CD4-positive, alpha-beta memory T cell (primary cell): ENCODE measurements around the gene FAM131A. TPM values are rescaled to one million over a fixed set of nuclear protein-coding genes. Genes with fewer than 3 reads are reported as not detected.

Experiments used
- CTCF ChIA-PET: fragments of 350-600 bp; sonication (Branson Sonifier 250); formaldehyde crosslinking; loops from one replicate; lab custom pipeline; 2021; ENCODE audit warnings: inconsistent platforms; ENCODE audit not compliant: partially characterized antibody; lab: Charles Lee
- POLR2A ChIA-PET: fragments of 350-600 bp; sonication (Branson Sonifier 250); formaldehyde crosslinking; loops from one replicate; lab custom pipeline; 2021; ENCODE audit not compliant: partially characterized antibody; lab: Charles Lee
- DNase-seq, 5 donors: peaks; one replicate each; pipeline versions ENCODE4 v3.0.0 to v3.0.0-alpha.2; 2020 to 2022; ENCODE audit warnings: mixed read lengths in 1 of 5
- H3K27ac ChIP-seq: one replicate; pipeline ENCODE4 v1.7.0; 2013; ENCODE audit warnings: low read depth, low read length
- H3K27me3 ChIP-seq: 2 replicates; pipeline ENCODE4 v1.7.0; 2013; ENCODE audit warnings: mild to moderate bottlenecking, low read length, moderate library complexity; ENCODE audit not compliant: insufficient read depth
- H3K36me3 ChIP-seq: 2 replicates; pipeline ENCODE4 v1.7.0; 2013; ENCODE audit warnings: mild to moderate bottlenecking, low read length, moderate library complexity; ENCODE audit not compliant: insufficient read depth
- H3K4me1 ChIP-seq: 2 replicates; pipeline ENCODE4 v1.7.0; 2013; ENCODE audit warnings: mild to moderate bottlenecking, low read length, moderate library complexity; ENCODE audit not compliant: insufficient read depth
- H3K4me3 ChIP-seq, 2 donors: one replicate each; pipeline ENCODE4 v1.7.0; 2013; ENCODE audit warnings: low read length in 2 of 2, mild to moderate bottlenecking in 1 of 2
- H3K9me3 ChIP-seq, 2 donors: one replicate each; pipeline ENCODE4 v1.7.0; 2013; ENCODE audit warnings: low read length in 2 of 2, control low read depth in 1 of 2; ENCODE audit not compliant: control insufficient read depth in 1 of 2
- H3K27ac Mint-ChIP-seq, 7 donors: one replicate each; pipeline ENCODE4 v1.8.0; 2020 to 2021; ENCODE audit warnings: mixed read lengths in 7 of 7, mild to moderate bottlenecking in 6 of 7, inconsistent platforms in 3 of 7, moderate library complexity in 3 of 7
- H3K27me3 Mint-ChIP-seq, 2 donors: one replicate each; pipeline ENCODE4 v1.8.0; 2020 to 2021; ENCODE audit warnings: mixed read lengths in 2 of 2
- H3K36me3 Mint-ChIP-seq, 2 donors: one replicate each; pipeline ENCODE4 v1.8.0; 2020 to 2021; ENCODE audit warnings: mixed read lengths in 2 of 2, inconsistent platforms in 1 of 2, mild to moderate bottlenecking in 1 of 2
- H3K4me1 Mint-ChIP-seq, 4 donors: one replicate each; pipeline ENCODE4 v1.8.0; 2020 to 2021; ENCODE audit warnings: mixed read lengths in 4 of 4, mild to moderate bottlenecking in 1 of 4
- H3K4me3 Mint-ChIP-seq, 8 donors: one replicate each; pipeline ENCODE4 v1.8.0; 2020 to 2021; ENCODE audit warnings: mixed read lengths in 8 of 8, mild to moderate bottlenecking in 7 of 8, moderate library complexity in 6 of 8, inconsistent platforms in 3 of 8
- H3K9me3 Mint-ChIP-seq, 8 donors: one replicate each; pipeline ENCODE4 v1.8.0; 2020 to 2021; ENCODE audit warnings: mixed read lengths in 8 of 8, mild to moderate bottlenecking in 5 of 8, inconsistent platforms in 3 of 8, moderate library complexity in 1 of 8
- intact Hi-C: fragments of 100-400 bp; cut with micrococcal nuclease; formaldehyde crosslinking; loops from one replicate; pipeline ENCODE4 v1.15.1; 2023
- polyA plus RNA-seq, 2 donors: library from polyadenylated mRNA; unstranded; fragments of 300-500 nt; fragmentation: Illumina TruSeq; gene quantifications; one replicate each; pipeline ENCODE4 v1.2.3, GENCODE V29; 2021
- total RNA-seq, 2 experiments: library from RNA; stranded (reverse); gene quantifications; one replicate each; pipeline ENCODE4 v1.2.3, GENCODE V29; 2021

The FAM131A gene
- total and polyA plus RNA-seq, 4 experiments from 2014 or later: 1.1 to 10.0 (median 5.3) TPM

GRCh38 chr3:184345317-184346144 lies 8.1 kb downstream of the FAM131A start:
- H3K9me3 Mint-ChIP-seq: no peaks in the 10 kb centered on the region
- H3K4me1 Mint-ChIP-seq: peaks cover 0 to 15% (median under 1%) of the 10 kb centered on the region in 4 donors
- H3K36me3 ChIP-seq: peaks cover 3% of the 10 kb centered on the region
- ChIA-PET CTCF (no interaction called here), POLR2A (no interaction called here)
- H3K9me3 ChIP-seq: no peaks in the 10 kb centered on the region
- no peak overlapping the region for H3K4me3 ChIP-seq
- no peaks in the 10 kb centered on the region for H3K27me3 ChIP-seq
- peak overlapping the region in 1 of 7 donors; percentile 2 for H3K27ac Mint-ChIP-seq
- H3K36me3 Mint-ChIP-seq: peaks cover 4 to 13% of the 10 kb centered on the region in 2 donors
- H3K27ac ChIP-seq: no peak overlapping the region
- no peaks in the 10 kb centered on the region for H3K4me1 ChIP-seq
- intact Hi-C loops: no loop called here
- H3K4me3 Mint-ChIP-seq: no peak overlapping the region
- H3K27me3 Mint-ChIP-seq: no peaks in the 10 kb centered on the region
- DNase-seq: no peak

- H3K27ac Mint-ChIP-seq: no peak overlapping the region
- no peaks in the 10 kb centered on the region for H3K27me3 Mint-ChIP-seq
- peaks cover 4 to 11% of the 10 kb centered on the region in 2 donors for H3K36me3 Mint-ChIP-seq
- no peak overlapping the region for H3K4me3 ChIP-seq
- H3K27me3 ChIP-seq: no peaks in the 10 kb centered on the region
- no peaks in the 10 kb centered on the region for H3K4me1 ChIP-seq
- ChIA-PET POLR2A (no interaction called here), CTCF (no interaction called here)
- no peak for DNase-seq
- peaks cover 0 to 4% (median 0%) of the 10 kb centered on the region in 4 donors for H3K4me1 Mint-ChIP-seq
- H3K9me3 Mint-ChIP-seq: no peaks in the 10 kb centered on the region
- no peaks in the 10 kb centered on the region for H3K9me3 ChIP-seq
- H3K4me3 Mint-ChIP-seq: no peak overlapping the region
- intact Hi-C loops: no loop called here
- no peak overlapping the region for H3K27ac ChIP-seq
- peaks cover 3% of the 10 kb centered on the region for H3K36me3 ChIP-seq
Observed at GRCh38 chr3:184346480-184347190, 9.2 kb downstream of the FAM131A start.

- Histone ChIP-seq H3K4me1 (no peaks in the 10 kb centered on the region), H3K27ac (no peak overlapping the region), H3K27me3 (no peaks in the 10 kb centered on the region), H3K9me3 (no peaks in the 10 kb centered on the region), H3K4me3 (no peak overlapping the region), H3K36me3 (peaks cover 3% of the 10 kb centered on the region)
- POLR2A ChIA-PET: no interaction called here
- Mint-ChIP-seq H3K27me3 (no peaks in the 10 kb centered on the region), H3K36me3 (peaks cover 3 to 11% of the 10 kb centered on the region in 2 donors), H3K27ac (no peak overlapping the region), H3K9me3 (no peaks in the 10 kb centered on the region), H3K4me1 (peaks cover 0 to 3% (median 0%) of the 10 kb centered on the region in 4 donors), H3K4me3 (no peak overlapping the region)
- CTCF ChIA-PET: interaction anchor here (1.3 kb wide), 1 partner anchor 24 kb away, joined by 6 read pairs; no protein-coding TSS in a partner anchor
- no peak for DNase-seq
- intact Hi-C loops: no loop called here
Observed at GRCh38 chr3:184347321-184348056, 10.1 kb downstream of the FAM131A start.

- Mint-ChIP-seq H3K27me3 (no peaks in the 10 kb centered on the region), H3K27ac (no peak overlapping the region), H3K9me3 (no peaks in the 10 kb centered on the region), H3K4me1 (peaks cover 0 to 3% (median 0%) of the 10 kb centered on the region in 4 donors), H3K4me3 (no peak overlapping the region), H3K36me3 (peaks cover 0 to 8% of the 10 kb centered on the region in 2 donors)
- H3K4me3 ChIP-seq: no peak overlapping the region
- CTCF ChIA-PET: interaction anchor here (0.6 to 1.3 kb wide), 2 partner anchors 24 to 453 kb away, joined by 3 to 6 read pairs; no protein-coding TSS in a partner anchor
- no peaks in the 10 kb centered on the region for H3K9me3 ChIP-seq
- no peak for DNase-seq
- POLR2A ChIA-PET: interaction anchor here (0.6 kb wide), 1 partner anchor 14 kb away, joined by 3 read pairs; the partner anchor contains the start of genes CLCN2 and POLR2H
- intact Hi-C loops: no loop called here
- H3K4me1 ChIP-seq: no peaks in the 10 kb centered on the region
- H3K27me3 ChIP-seq: no peaks in the 10 kb centered on the region
- no peak overlapping the region for H3K27ac ChIP-seq
- no peaks in the 10 kb centered on the region for H3K36me3 ChIP-seq
Observed at GRCh38 chr3:184348057-184348382, 10.6 kb downstream of the FAM131A start.

GRCh38 chr3:184349563-184350470 lies 12.4 kb downstream of the FAM131A start:
- Mint-ChIP-seq H3K27me3 (no peaks in the 10 kb centered on the region), H3K4me3 (no peak overlapping the region), H3K27ac (peak overlapping the region in 2 of 7 donors; percentile 36 to 72), H3K9me3 (no peaks in the 10 kb centered on the region), H3K4me1 (peaks cover 0 to 5% (median 2%) of the 10 kb centered on the region in 4 donors), H3K36me3 (peaks cover 0 to 6% of the 10 kb centered on the region in 2 donors)
- H3K4me3 ChIP-seq: no peak overlapping the region
- ChIA-PET POLR2A (no interaction called here), CTCF (interaction anchor here (1.3 to 1.6 kb wide), 2 partner anchors 20 to 22 kb away, joined by 3 to 5 read pairs; no protein-coding TSS in a partner anchor)
- H3K36me3 ChIP-seq: no peaks in the 10 kb centered on the region
- peaks cover 10% of the 10 kb centered on the region for H3K4me1 ChIP-seq
- H3K27me3 ChIP-seq: no peaks in the 10 kb centered on the region
- no peaks in the 10 kb centered on the region for H3K9me3 ChIP-seq
- H3K27ac ChIP-seq: no peak overlapping the region
- intact Hi-C loops: loop anchor here (5.0 kb wide), 1 partner anchor 117 kb away; no protein-coding TSS in a partner anchor
- no peak for DNase-seq

- peaks cover 1 to 3% of the 10 kb centered on the region in 2 donors for H3K36me3 Mint-ChIP-seq
- H3K4me3 Mint-ChIP-seq: no peak overlapping the region
- Histone ChIP-seq H3K4me3 (no peak overlapping the region), H3K27ac (no peak overlapping the region), H3K4me1 (peaks cover 10% of the 10 kb centered on the region), H3K36me3 (no peaks in the 10 kb centered on the region), H3K9me3 (no peaks in the 10 kb centered on the region), H3K27me3 (no peaks in the 10 kb centered on the region)
- H3K27me3 Mint-ChIP-seq: no peaks in the 10 kb centered on the region
- intact Hi-C loops: loop anchor here (5.0 kb wide), 1 partner anchor 117 kb away; no protein-coding TSS in a partner anchor
- ChIA-PET CTCF (interaction anchor here (0.9 to 2.3 kb wide), 4 partner anchors 20 to 191 kb away, joined by 3 to 12 read pairs (median 4); no protein-coding TSS in a partner anchor), POLR2A (no interaction called here)
- peaks cover 0 to 5% (median under 1%) of the 10 kb centered on the region in 4 donors for H3K4me1 Mint-ChIP-seq
- H3K9me3 Mint-ChIP-seq: no peaks in the 10 kb centered on the region
- no peak for DNase-seq
- peak overlapping the region in 1 of 7 donors; percentile 29 for H3K27ac Mint-ChIP-seq
Observed at GRCh38 chr3:184350618-184351017, 13.2 kb downstream of the FAM131A start.
